IPS-18a (cell line): ENCODE measurements around the gene SPRN.

ENCODE experiments used
- H3K27ac ChIP-seq: one replicate; pipeline ENCODE4 v1.5.1; 2013; ENCODE audit warnings: low read length
- H3K27me3 ChIP-seq: one replicate; pipeline ENCODE4 v1.6.1; 2013; ENCODE audit warnings: mild to moderate bottlenecking, low read length; ENCODE audit not compliant: control insufficient read depth, insufficient read depth
- H3K36me3 ChIP-seq: one replicate; pipeline ENCODE4 v1.6.1; 2013; ENCODE audit warnings: low read depth, low read length; ENCODE audit not compliant: control insufficient read depth
- H3K4me1 ChIP-seq: one replicate; pipeline ENCODE4 v1.6.1; 2013; ENCODE audit warnings: low read depth, low read length; ENCODE audit not compliant: control insufficient read depth
- H3K4me3 ChIP-seq: one replicate; pipeline ENCODE4 v1.5.1; 2013; ENCODE audit warnings: low read length
- H3K9ac ChIP-seq: one replicate; pipeline ENCODE4 v1.6.1; 2013; ENCODE audit warnings: mild to moderate bottlenecking, low read length, moderate library complexity
- H3K9me3 ChIP-seq: one replicate; pipeline ENCODE4 v1.6.1; 2013; ENCODE audit warnings: low read depth, low read length; ENCODE audit not compliant: control insufficient read depth

The SPRN gene

GRCh38 chr10:133412381-133412711, 12.1 kb downstream of the SPRN start:
- Histone ChIP-seq H3K27me3 (no peaks in the 10 kb centered on the region), H3K9ac (no peak overlapping the region), H3K27ac (no peak overlapping the region), H3K4me1 (no peaks in the 10 kb centered on the region), H3K4me3 (no peak overlapping the region), H3K36me3 (peaks cover 39% of the 10 kb centered on the region), H3K9me3 (peaks cover 10% of the 10 kb centered on the region)

- no peaks in the 10 kb centered on the region for H3K4me1 ChIP-seq
- H3K9ac ChIP-seq: no peak overlapping the region
- H3K9me3 ChIP-seq: peaks cover 10% of the 10 kb centered on the region
- H3K27ac ChIP-seq: no peak overlapping the region
- H3K36me3 ChIP-seq: peaks cover 39% of the 10 kb centered on the region
- H3K27me3 ChIP-seq: no peaks in the 10 kb centered on the region
- no peak overlapping the region for H3K4me3 ChIP-seq
These were observed 12.7 kb downstream of the SPRN start for GRCh38 chr10:133411523-133412380.

- Histone ChIP-seq H3K36me3 (peaks cover 61% of the 10 kb centered on the region), H3K4me3 (no peak overlapping the region), H3K27me3 (no peaks in the 10 kb centered on the region), H3K9ac (no peak overlapping the region), H3K4me1 (no peaks in the 10 kb centered on the region), H3K27ac (no peak overlapping the region), H3K9me3 (no peaks in the 10 kb centered on the region)
These were observed 18.4 kb downstream of the SPRN start for GRCh38 chr10:133405844-133406527.

- H3K27ac ChIP-seq: no peak overlapping the region
- no peaks in the 10 kb centered on the region for H3K4me1 ChIP-seq
These were observed 19.2 kb downstream of the SPRN start for GRCh38 chr10:133405272-133405671.

GRCh38 chr10:133403784-133404183, 20.6 kb downstream of the SPRN start:
- no peaks in the 10 kb centered on the region for H3K27me3 ChIP-seq
- no peak overlapping the region for H3K27ac ChIP-seq
- H3K4me3 ChIP-seq: no peak overlapping the region
- no peaks in the 10 kb centered on the region for H3K4me1 ChIP-seq
- H3K9me3 ChIP-seq: no peaks in the 10 kb centered on the region
- H3K9ac ChIP-seq: no peak overlapping the region
- H3K36me3 ChIP-seq: peaks cover 66% of the 10 kb centered on the region

More at GRCh38 chr10:133405272-133405671, 19.2 kb downstream of the SPRN start:
- no peak overlapping the region for H3K4me3 ChIP-seq
- H3K36me3 ChIP-seq: peaks cover 61% of the 10 kb centered on the region
- no peak overlapping the region for H3K9ac ChIP-seq
- H3K27me3 ChIP-seq: no peaks in the 10 kb centered on the region
- no peaks in the 10 kb centered on the region for H3K9me3 ChIP-seq

- H3K36me3 ChIP-seq: peaks cover 67% of the 10 kb centered on the region
- no peaks in the 10 kb centered on the region for H3K27me3 ChIP-seq
- no peaks in the 10 kb centered on the region for H3K4me1 ChIP-seq
- no peak overlapping the region for H3K9ac ChIP-seq
- H3K27ac ChIP-seq: no peak overlapping the region
- H3K4me3 ChIP-seq: no peak overlapping the region
- H3K9me3 ChIP-seq: no peaks in the 10 kb centered on the region
These were observed 21.1 kb downstream of the SPRN start for GRCh38 chr10:133403359-133403758.

GRCh38 chr10:133401981-133402725, 22.3 kb downstream of the SPRN start:
- H3K4me1 ChIP-seq: no peaks in the 10 kb centered on the region
- H3K4me3 ChIP-seq: no peak overlapping the region
- H3K36me3 ChIP-seq: peaks cover 67% of the 10 kb centered on the region
- no peak overlapping the region for H3K9ac ChIP-seq
- H3K27ac ChIP-seq: no peak overlapping the region
- H3K27me3 ChIP-seq: no peaks in the 10 kb centered on the region
- H3K9me3 ChIP-seq: no peaks in the 10 kb centered on the region

- no peaks in the 10 kb centered on the region for H3K4me1 ChIP-seq
- no peak overlapping the region for H3K9ac ChIP-seq
- H3K9me3 ChIP-seq: no peaks in the 10 kb centered on the region
- no peak overlapping the region for H3K27ac ChIP-seq
- peaks cover 71% of the 10 kb centered on the region for H3K36me3 ChIP-seq
- H3K4me3 ChIP-seq: no peak overlapping the region
- H3K27me3 ChIP-seq: no peaks in the 10 kb centered on the region
These were observed 22.9 kb downstream of the SPRN start for GRCh38 chr10:133401500-133401899.

GRCh38 chr10:133400624-133401424, 23.6 kb downstream of the SPRN start:
- Histone ChIP-seq H3K27me3 (no peaks in the 10 kb centered on the region), H3K4me3 (no peak overlapping the region), H3K4me1 (no peaks in the 10 kb centered on the region), H3K9ac (no peak overlapping the region), H3K36me3 (peaks cover 76% of the 10 kb centered on the region), H3K27ac (no peak overlapping the region), H3K9me3 (no peaks in the 10 kb centered on the region)

- H3K27me3 ChIP-seq: no peaks in the 10 kb centered on the region
- peaks cover 65% of the 10 kb centered on the region for H3K36me3 ChIP-seq
- no peaks in the 10 kb centered on the region for H3K4me1 ChIP-seq
- H3K4me3 ChIP-seq: no peak overlapping the region
- no peak overlapping the region for H3K27ac ChIP-seq
- no peaks in the 10 kb centered on the region for H3K9me3 ChIP-seq
- no peak overlapping the region for H3K9ac ChIP-seq
These were observed 25.3 kb downstream of the SPRN start for GRCh38 chr10:133399123-133399601.

- H3K27ac ChIP-seq: no peak overlapping the region
- H3K36me3 ChIP-seq: peaks cover 58% of the 10 kb centered on the region
- peaks cover 5% of the 10 kb centered on the region for H3K4me1 ChIP-seq
- no peaks in the 10 kb centered on the region for H3K27me3 ChIP-seq
- H3K4me3 ChIP-seq: no peak overlapping the region
- H3K9ac ChIP-seq: no peak overlapping the region
- no peaks in the 10 kb centered on the region for H3K9me3 ChIP-seq
These were observed 26.5 kb downstream of the SPRN start for GRCh38 chr10:133397938-133398337.
